Astrocyte of the cerebellum (primary cell): ENCODE data around the gene ARHGAP30.

Experiments
- DNase-seq: peaks from one replicate; pipeline ENCODE4 v3.0.0-alpha.2; 2011; ENCODE audit warnings: low read depth
- H3K4me3 ChIP-seq: 2 replicates; pipeline ENCODE4 v1.5.1; 2011; ENCODE audit warnings: mild to moderate bottlenecking, low read depth, low read length, moderate library complexity
- CTCF ChIP-seq: IDR thresholded peaks from 2 replicates; pipeline ENCODE4 v1.5.1; 2012; ENCODE audit warnings: low read length, low read depth, moderate library complexity, mild to moderate bottlenecking; ENCODE audit errors: missing control alignments
- in situ Hi-C: cut with HindIII; loops from 2 replicates; pipeline ENCODE4 v1.10.0; 2017; ENCODE audit warnings: low sequenced_read_pairs

The ARHGAP30 gene

DNA sequence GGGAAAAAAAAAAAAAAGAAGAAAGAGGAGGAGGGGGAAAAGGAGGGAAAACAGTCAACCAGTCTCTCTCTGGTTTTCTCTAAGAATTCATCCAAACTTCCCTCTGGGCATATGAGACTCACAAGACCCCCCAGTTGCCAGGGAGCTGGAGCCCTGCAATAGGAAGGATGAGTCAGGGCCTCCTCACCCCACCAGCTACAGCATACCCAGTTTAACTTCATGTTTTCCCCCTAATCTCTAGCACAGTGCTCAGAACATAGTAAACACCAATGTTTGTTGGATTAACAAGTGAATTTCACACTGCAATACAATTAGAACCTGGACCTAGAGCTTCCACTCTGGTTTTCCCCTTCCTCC, 56.6 kb downstream of the ARHGAP30 start:
- in situ Hi-C loops = no loop called here
- H3K4me3 ChIP-seq = no peak overlapping the region
- no peak for DNase-seq
- TF ChIP-seq CTCF = no peak

DNA sequence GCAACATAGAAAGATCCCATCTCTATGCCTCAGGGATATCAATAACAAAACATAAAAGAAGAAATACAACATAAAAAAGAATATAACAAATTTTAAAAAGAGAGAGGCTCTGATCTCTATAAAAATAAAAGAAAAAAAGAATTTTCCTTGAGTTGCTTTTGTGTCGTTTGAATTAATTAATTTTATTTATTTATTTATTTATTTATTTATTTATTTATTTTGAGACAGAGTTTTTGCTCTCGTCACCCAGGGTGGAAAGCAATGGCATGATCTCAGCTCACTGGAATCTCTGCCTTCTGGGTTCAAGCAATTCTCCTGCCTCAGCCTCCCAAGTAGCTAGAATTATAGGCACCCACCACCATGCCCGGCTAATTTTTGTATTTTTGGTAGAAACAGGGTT, 57.3 kb downstream of the ARHGAP30 start:
- H3K4me3 ChIP-seq = no peak overlapping the region
- no peak for TF ChIP-seq CTCF
- in situ Hi-C loops = no loop called here

GRCh38 chr1:161009602-161010211, 60.0 kb downstream of the ARHGAP30 start:
- H3K4me3 ChIP-seq = no peak overlapping the region
- TF ChIP-seq CTCF = no peak
- no peak for DNase-seq
- in situ Hi-C loops = no loop called here

More for the DNA sequence above, 57.3 kb downstream of the ARHGAP30 start:
- no peak for DNase-seq

GRCh38 chr1:161008869-161009510, 60.7 kb downstream of the ARHGAP30 start:
- in situ Hi-C loops = no loop called here
- TF ChIP-seq CTCF = no peak
- no peak for DNase-seq
- no peak overlapping the region for H3K4me3 ChIP-seq

DNA sequence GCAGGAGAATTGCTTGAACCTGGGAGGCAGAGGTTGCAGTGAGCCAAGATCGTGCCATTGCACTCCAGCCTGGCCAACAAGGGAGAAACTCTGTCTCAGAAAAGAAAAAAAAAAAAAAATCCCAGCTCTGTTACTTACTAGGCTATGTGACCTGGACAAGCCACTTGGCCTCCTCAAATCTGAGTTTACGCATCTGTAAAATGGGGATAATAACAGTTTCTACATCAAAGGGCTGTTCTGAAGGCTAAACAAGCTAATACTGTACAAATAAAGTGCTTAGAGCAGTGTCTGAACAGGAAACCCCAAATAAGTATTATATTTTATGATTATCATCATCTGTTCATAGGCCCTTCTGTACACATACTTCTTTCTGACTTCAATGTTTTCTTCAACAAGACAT, 62.3 kb downstream of the ARHGAP30 start:
- no peak overlapping the region for H3K4me3 ChIP-seq
- no peak for DNase-seq
- in situ Hi-C loops = no loop called here
- no peak for TF ChIP-seq CTCF

DNA sequence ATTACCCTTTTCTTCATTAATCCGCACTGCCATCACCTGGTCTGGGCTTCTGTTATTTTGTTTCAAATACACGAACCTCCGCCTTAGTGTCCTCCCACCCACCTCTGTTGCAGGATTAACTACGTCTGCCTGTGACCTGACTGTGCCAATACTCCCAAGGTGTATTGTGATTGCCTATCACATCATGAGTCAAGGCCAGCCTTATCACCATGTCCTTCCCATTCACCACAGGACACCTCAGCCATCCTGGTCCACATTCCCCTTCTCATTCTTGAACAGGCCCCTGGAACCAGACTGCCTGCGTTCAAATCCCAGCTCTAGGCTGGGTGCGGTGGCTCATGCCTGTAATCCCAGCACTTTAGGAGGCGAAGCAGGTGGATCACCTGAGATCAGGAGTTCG, 63.1 kb downstream of the ARHGAP30 start:
- no peak for TF ChIP-seq CTCF
- no peak for DNase-seq
- H3K4me3 ChIP-seq = no peak overlapping the region
- in situ Hi-C loops = no loop called here
